ENCODE measurements around the gene TCIRG1.

DNA sequence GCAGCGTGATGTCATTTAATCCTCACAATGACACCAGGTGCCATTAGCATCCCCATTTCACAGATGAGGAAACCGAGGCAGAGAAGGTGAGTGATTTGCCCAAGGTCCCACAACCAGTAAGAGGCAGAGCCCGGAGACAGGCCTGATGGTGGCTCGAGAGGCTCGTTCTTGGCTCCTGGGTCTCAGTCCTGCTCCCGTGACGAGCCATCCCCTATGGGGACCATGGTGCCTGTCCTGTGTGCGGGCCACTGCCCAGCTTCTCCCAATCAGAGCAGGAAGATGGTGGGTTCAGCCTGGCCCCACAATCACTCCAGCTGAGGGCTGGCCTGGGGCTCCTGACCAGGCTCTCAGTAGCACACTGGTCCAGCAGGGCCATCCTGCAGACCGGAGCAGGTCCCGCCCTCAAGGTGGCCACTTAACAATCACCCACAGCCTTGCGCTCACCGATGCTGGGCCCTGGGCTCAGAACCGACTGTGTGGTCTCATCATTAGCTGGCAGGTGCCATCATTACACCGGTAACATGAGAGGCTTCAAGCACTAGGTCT lies 25.1 kb upstream of the TCIRG1 start:
- TF ChIP-seq, protein P1, sequence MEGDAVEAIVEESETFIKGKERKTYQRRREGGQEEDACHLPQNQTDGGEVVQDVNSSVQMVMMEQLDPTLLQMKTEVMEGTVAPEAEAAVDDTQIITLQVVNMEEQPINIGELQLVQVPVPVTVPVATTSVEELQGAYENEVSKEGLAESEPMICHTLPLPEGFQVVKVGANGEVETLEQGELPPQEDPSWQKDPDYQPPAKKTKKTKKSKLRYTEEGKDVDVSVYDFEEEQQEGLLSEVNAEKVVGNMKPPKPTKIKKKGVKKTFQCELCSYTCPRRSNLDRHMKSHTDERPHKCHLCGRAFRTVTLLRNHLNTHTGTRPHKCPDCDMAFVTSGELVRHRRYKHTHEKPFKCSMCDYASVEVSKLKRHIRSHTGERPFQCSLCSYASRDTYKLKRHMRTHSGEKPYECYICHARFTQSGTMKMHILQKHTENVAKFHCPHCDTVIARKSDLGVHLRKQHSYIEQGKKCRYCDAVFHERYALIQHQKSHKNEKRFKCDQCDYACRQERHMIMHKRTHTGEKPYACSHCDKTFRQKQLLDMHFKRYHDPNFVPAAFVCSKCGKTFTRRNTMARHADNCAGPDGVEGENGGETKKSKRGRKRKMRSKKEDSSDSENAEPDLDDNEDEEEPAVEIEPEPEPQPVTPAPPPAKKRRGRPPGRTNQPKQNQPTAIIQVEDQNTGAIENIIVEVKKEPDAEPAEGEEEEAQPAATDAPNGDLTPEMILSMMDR (IDR thresholded peaks at IDR 0.05; ENCODE audit: low read length), result no peak
- no peak for TF ChIP-seq EZH2 (optimal IDR thresholded peaks at IDR 0.05; ENCODE audit: low read depth, low read length)
